Hepatocyte (in vitro differentiated cells): ENCODE data around the gene MRPL33.

Source experiments
- CTCF ChIP-seq: fragments of 200-600 bp; sonication (generic); IDR thresholded peaks from 2 replicates; pipeline ENCODE4 v1.5.1; 2016; ENCODE audit warnings: antibody characterized with exemption, mild to moderate bottlenecking; ENCODE audit not compliant: poor library complexity
- EZH2phosphoT487 ChIP-seq: fragments of 200-600 bp; sonication (generic); IDR thresholded peaks from one replicate; pipeline ENCODE4 v1.6.1; 2018; ENCODE audit warnings: antibody characterized with exemption, mild to moderate bottlenecking, low read depth, moderate library complexity; ENCODE audit not compliant: unreplicated experiment, severe bottlenecking

GRCh38 chr2:27808418-27808817 is 36.9 kb downstream of the MRPL33 start:
- TF ChIP-seq CTCF (no peak), EZH2phosphoT487 (no peak)
